ENCODE results near the gene MGAT2.
"Not testable (repeated sequence)": the region's sequence is repeated elsewhere in the genome, so short reads cannot be mapped to it uniquely, and the experiment has no call there.

MGAT2 gene

DNA sequence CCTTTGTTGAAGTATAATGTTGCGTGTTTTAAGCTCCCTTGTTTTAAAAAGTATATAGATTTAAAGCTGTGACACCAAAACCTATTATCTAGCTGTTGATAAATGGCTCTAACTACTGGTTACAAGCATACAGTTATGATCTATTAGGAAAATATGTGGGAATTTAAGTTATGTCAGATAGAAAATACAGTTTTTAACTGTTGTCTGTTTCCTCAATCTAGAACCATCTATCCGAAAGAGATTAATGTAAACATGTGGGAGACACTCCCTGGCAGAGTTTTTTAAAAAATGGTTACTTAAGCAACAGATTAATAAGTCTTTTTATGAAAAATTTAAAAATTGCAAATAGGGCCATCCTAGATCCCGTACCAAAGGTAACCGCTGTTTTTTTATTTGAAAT lies 8.3 kb upstream of the MGAT2 start:
- in situ Hi-C loops (cut with MboI; ENCODE audit: low sequenced_read_pairs): no loop called here

DNA sequence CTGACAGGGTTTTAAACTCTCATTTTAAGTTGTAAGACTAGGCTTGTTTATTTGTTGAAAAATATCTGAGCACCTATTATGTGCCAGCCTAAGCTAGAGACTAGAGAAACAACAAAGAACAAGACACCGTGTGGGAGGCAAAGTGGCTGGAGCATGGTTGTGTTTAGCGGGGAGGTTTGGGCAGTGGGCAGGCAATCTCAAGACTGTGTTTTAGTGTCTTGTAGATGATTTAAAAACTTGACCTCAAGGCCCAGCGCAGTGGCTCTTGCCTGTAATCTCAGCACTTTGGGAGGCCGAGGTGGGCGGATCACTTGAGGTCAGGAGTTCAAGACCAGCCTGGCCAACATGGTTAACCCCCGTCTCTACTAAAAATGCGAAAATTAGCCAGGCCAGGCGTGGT lies 7.9 kb upstream of the MGAT2 start:
- in situ Hi-C loops (cut with MboI; ENCODE audit: low sequenced_read_pairs): no loop called here

DNA sequence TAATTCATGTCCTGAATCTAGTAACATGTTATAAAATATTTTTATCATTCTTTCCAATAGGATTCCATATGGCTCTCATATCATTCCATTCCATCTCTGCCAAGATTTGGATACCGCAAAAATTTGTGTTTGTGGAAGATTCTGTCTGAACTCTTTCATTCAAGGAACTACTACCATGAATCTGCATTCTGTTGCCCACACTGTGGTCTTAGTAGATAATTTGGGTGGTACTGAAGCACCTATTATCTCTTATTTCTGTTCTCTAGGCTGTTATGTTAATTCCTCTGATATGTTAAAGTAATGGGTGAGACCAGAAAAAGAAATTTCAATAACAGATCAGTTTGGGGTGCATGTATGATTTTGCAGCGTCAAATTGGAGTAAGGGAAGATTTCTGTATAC lies 6.4 kb upstream of the MGAT2 start:
- in situ Hi-C loops (cut with MboI; ENCODE audit: low sequenced_read_pairs): no loop called here

DNA sequence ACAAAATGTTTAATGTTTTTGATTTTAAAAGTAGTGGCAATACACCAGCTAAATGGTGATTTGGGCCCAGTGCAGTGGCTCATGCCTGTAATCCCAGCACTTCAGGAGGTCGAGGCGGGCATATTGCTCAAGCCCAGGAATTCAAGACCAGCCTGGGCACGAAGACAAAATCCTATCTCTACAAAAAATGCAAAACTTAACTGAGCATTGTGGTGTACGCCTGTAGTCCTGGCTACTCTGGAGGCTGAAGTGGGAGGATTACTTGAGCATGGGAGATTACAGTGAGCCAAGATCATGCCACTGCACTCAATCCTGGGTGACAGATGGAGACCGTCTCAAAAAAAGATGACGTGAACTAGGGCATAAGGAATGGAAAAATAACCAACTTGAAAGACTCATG lies 4.8 kb upstream of the MGAT2 start:
- in situ Hi-C loops (cut with MboI; ENCODE audit: low sequenced_read_pairs): no loop called here

DNA sequence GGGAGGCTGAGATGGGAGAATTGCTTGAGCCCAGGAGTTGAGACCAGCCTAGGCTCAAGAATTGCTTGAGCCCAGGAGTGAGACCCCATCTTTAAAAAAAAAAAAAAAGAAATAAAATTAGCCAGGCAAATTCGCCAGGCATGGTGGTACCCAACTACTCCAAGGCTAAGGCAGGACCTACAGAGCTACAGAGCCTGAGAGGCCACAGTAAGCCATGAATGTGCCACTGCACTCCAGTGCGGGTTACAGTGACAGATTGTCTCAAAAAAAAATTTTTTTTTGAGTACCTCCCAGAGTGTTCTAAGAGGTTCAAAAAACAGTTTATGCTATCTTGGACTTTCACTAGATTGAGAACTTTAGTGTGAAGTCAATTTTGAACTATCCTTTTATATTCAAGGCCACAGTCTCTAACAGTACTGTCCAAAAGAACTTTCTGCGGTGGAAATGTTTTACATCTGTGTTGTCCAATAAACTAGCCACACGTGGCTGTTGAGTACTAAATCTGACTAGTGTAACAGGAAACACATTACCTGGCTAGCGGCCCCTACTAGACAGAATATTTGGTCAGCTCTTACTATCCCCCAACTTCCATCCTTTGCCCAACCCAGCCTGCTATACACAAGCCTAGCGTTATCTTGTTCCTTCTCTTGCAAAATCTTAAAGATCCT lies 2.6 kb upstream of the MGAT2 start:
- in situ Hi-C loops (cut with MboI; ENCODE audit: low sequenced_read_pairs): no loop called here

DNA sequence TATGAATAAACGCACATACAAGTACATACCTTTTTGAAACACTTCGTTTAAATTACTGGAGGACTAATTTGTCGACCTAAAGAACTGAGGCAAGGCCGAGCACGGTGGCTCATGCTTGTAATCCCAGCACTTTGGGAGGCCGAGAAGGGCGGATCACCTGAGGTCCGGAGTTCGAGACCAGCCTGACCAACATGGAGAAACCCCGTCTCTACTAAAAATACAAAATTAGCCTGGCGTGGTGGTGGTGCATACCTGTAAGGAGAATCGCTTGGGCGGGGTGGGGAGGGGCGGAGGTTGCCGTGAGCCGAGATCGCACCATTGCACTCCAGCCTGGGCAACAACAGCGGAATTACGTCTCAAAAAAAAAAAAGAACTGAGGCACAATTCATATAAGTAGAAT lies 1.3 kb upstream of the MGAT2 start:
- in situ Hi-C loops (cut with MboI; ENCODE audit: low sequenced_read_pairs): not testable (repeated sequence)

DNA sequence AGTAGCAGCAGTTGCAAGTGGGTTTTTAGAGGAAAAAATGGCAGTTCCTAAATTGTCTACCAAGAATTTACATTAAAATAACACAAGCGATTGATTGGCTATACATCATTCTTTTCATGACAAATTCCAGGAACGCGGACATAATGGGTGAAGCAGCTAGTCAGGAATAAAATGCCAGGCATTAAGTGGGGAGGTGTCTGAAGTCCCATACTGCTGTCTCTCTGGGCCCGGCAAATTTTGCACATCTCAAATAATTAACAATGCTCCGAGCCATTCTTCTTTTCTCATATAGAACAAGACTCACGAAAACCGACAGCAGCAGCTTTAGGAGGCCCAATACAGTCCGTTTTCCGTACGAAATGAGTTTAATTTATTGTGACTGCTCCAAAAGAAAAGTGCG lies 869 bp upstream of the MGAT2 start:
- in situ Hi-C loops (cut with MboI; ENCODE audit: low sequenced_read_pairs): no loop called here

DNA sequence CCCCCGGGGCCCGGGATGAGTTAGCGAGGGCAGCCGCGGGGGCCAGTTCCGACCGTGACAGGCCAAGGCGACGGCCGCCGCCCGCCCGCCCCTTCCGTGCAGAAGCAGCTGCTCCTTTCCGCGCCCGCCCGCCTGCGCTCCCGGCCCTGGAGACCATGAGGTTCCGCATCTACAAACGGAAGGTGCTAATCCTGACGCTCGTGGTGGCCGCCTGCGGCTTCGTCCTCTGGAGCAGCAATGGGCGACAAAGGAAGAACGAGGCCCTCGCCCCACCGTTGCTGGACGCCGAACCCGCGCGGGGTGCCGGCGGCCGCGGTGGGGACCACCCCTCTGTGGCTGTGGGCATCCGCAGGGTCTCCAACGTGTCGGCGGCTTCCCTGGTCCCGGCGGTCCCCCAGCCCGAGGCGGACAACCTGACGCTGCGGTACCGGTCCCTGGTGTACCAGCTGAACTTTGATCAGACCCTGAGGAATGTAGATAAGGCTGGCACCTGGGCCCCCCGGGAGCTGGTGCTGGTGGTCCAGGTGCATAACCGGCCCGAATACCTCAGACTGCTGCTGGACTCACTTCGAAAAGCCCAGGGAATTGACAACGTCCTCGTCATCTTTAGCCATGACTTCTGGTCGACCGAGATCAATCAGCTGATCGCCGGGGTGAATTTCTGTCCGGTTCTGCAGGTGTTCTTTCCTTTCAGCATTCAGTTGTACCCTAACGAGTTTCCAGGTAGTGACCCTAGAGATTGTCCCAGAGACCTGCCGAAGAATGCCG lies 699 bp downstream of the MGAT2 start:
- in situ Hi-C loops (cut with MboI; ENCODE audit: low sequenced_read_pairs): no loop called here

DNA sequence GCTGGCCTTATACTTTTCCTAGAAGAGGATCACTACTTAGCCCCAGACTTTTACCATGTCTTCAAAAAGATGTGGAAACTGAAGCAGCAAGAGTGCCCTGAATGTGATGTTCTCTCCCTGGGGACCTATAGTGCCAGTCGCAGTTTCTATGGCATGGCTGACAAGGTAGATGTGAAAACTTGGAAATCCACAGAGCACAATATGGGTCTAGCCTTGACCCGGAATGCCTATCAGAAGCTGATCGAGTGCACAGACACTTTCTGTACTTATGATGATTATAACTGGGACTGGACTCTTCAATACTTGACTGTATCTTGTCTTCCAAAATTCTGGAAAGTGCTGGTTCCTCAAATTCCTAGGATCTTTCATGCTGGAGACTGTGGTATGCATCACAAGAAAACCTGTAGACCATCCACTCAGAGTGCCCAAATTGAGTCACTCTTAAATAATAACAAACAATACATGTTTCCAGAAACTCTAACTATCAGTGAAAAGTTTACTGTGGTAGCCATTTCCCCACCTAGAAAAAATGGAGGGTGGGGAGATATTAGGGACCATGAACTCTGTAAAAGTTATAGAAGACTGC lies 1.5 kb downstream of the MGAT2 start:
- in situ Hi-C loops (cut with MboI; ENCODE audit: low sequenced_read_pairs): no loop called here

DNA sequence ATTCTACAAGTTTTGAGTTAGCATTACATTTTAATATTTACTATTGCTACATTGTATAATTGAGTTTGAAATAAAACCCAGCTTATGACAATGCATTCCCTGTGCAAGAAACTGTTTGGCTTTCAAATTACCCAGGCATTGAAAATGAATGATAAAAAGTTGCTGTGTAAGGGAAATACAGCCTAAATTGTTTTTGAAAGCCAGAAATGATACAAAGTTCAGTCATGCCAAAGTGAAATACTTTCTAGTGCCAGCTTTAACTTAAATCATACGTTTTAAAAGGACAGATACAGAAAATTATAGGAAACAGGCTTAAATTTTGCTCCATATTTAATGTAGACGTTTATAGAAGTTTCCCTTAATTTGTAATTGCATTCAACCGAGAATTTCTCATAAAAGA lies 2.8 kb downstream of the MGAT2 start:
- in situ Hi-C loops (cut with MboI; ENCODE audit: low sequenced_read_pairs): no loop called here

DNA sequence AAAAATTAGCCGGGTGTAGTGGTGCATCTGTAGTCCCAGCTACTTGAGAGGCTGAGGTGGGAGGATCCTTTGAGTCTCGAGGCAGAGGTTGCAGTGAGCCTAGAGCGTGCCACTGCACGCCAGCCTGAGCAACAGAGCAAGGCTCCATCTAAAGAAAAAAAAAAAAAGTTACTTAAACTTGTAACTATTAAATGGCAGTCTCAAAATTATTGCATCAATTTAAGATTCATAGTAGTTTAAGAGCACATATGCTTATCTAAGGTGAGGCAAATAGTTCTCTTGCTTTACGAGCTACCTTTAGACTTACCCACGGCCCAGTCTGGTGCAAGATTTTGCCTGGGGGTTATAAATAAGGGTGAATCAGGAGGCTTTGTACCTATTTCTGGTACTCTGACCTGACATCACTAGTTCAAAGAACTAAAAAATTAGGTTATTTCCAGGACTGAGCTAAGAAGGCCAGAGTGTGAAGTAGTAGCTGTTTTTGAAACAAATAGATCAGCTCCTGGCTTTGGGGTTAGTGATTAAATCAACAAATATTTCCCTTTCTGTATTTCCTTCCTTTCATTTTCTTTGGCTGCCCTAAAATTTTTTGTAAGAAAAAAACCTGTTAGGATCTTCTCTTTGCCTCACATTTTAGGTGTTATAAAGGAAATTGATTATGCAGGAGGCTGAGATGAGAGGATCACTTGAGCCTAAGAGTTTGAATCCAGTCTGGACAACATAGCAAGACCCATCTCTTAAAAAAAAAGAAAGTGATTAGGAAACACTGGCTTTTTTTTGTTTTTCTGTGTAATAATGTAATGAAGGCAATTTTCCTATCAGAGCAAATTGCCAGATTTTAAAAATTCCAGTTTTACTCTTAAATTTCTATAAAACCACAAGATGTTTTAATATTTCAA lies 3.6 kb downstream of the MGAT2 start:
- in situ Hi-C loops (cut with MboI; ENCODE audit: low sequenced_read_pairs): no loop called here

DNA sequence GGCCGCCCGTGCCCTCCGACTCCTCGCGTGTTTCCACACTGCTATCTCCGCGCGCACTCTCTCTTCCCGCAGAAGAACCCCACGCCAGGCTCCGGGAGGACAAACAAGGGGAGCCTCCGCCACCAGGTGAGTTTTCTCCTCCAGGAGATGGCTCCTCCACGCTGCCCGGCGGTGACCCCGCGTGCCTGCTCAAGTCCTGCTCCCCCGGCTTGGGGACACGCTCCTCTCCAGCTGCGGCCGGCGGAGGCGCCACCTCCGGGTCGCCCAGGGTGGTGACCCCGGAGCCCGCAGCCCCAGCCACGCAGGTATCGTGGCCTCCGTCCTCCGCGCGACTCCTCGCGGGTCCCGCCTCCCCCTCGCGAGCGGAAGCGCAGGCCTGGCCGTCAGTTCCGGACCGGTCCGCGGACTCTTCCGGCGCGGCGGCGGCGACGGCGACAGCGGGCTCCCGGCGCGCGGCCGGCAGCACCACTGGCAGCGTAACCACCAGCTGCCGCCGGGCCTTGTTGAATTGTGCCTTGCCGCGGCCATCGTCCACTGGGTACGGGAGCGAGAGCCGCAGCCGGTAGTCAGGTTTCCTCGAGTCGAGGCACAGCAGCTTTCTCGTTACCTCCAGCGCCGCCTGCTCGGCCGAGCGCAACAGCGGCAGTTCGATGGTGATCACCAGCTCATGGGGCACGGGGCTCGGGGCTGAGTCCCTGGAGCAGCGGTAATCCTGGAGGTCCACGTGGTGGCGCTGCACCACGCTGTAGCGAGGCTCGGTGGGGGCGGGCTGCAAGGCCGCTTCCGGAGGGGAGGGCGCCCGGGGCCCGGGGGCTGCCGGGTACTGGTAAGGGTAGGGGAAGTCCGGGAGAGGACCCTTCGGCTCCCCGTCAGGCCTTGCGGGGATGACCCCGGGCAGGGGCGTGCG lies 13.3 kb downstream of the MGAT2 start:
- in situ Hi-C loops (cut with MboI; ENCODE audit: low sequenced_read_pairs): no loop called here

DNA sequence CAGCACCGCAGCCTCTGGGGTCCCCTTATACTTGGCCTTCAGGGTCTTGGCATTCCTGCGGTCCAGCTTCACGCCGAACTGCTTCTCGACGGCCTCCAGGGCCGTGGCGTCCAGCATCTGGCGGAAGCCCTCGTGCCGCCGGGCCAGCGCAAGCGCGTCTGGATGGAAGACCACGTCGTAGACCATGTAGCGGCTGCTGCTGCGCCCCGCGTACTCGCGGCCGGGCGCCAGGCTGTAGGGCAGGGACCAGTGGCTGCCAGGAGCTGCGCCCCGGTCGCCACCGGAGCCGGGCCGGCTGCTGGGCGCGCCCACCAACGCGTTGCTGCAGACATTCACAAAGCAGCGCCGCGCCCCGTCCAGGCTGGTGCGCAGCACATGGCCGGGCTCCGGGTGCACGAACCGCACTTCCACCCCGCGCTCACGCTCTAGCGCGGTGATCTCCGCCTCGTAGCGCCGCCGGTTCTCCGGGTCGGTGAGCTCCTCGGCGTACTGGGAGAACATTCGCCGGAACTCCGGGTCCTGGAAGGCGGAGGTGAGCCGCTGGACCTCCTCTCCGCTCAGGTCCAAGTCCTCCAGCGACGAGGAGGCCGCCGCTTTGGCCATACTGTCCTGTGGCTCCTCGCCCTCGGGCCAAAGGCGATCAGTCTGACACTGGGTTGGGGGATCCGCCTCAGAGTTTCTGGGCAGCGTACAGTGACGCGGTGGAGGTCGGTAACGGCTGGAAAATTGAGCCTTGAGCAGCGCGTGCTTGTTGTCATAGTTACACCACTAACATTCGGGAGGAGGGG lies 14.1 kb downstream of the MGAT2 start, which contains the start of gene DNAAF2:
Gene DNAAF2, minus strand, starts transcription at position 698 of the 788 bp plus-strand sequence. Its CDS starts 95 bp downstream, at position 603.
- in situ Hi-C loops (cut with MboI; ENCODE audit: low sequenced_read_pairs): no loop called here

DNA sequence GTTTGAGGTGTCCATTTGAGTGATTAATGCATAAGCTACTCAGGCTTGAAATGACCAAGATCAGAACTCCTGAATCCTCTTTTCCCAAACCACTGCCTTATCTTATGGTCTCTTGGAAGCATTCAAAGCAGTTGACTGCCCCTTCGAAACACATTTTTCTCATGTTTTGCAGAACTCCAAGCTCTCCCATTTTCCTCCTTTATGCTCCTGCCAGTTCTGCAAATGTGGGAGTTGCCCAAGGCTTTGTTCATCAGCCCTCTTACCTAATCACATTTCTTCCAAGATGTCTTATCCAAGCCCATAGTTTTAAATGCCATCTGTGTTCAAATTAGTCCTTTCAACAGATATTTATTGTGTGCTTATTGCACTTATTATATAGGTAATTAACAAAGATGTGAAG lies 16.3 kb downstream of the MGAT2 start:
- in situ Hi-C loops (cut with MboI; ENCODE audit: low sequenced_read_pairs): no loop called here

DNA sequence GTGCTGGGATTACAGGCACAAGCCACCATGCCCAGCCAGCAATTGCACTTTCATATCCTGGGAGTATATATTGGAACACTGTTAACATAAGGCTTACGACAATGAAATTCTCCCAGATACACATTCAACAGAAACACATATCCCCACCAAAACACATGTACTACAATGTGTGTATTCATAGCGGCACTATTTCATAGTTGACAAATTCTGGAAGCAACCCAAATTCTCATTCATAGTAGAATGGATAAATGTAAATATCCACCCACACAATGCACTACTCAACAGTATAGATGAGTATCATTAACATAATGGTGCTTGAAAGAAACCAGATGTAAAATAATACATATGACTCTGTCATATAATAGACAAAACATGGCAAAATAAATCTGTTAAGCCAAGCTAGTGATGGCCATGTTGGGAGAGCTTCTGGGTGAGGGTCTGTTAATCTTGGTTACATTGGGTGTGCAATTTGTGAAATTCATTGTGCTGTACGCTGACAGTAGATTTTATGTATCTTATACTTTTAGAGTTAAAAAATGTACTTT lies 17.0 kb downstream of the MGAT2 start:
- in situ Hi-C loops (cut with MboI; ENCODE audit: low sequenced_read_pairs): no loop called here

DNA sequence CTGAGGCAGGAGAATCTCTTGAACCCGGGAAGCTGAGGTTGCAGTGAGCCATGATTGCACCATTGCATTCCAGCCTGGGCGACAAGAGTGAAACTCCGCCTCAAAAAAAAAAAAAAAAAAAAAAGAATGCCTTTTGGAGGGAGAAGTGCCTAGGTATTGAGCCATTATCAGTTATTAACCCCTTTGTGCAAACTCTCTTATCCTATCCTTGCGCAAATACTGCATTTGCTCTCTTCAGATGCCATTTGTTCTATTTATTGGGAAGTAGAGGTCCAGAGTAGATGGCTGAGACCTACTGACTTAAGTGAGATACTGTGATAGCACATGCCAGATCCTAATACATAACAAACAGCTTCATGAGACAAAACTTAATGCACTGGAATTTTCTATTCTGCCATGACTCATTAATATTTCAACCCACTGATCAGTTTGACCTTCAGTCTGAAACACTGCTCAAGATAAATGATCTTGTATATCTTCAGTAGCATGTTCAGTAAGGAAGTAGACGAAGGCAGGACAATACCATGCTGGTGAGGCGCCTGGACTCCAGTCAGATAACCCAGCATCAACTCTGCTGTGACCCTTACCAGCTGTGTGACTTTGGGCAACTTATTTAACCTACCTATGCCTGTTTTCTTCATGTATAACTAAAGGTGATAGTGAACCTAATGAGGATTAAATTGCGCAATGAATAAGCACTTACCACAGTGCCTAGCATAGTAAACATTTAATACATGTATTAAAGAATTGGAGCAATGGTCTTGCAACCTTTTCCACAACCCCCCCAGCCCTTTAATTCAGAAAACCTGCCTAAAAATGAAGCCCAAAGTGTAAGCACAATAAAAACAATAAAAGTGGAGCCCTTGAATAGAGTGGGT lies 20.2 kb downstream of the MGAT2 start:
- in situ Hi-C loops (cut with MboI; ENCODE audit: low sequenced_read_pairs): no loop called here

DNA sequence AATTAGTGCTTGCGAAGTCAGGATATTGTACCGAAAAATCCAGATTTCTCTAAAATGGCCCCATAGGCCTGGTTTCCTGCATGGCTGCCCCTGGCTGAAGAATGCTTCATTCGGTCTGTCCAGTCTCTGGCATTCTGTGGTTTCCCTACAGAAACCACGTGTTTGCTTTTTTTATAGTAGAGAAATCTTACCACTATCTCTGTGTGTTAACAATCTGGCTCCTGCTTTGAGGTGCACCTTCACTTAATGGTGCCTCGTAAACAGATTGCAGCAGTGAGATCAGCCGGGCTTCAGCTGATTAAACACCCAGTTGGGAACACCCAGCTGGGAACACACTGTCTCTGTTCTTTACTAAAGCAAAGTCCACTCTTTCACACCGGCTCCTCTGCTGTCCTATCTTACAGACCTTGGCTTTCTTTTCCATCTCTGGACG lies 21.1 kb downstream of the MGAT2 start:
- in situ Hi-C loops (cut with MboI; ENCODE audit: low sequenced_read_pairs): no loop called here

DNA sequence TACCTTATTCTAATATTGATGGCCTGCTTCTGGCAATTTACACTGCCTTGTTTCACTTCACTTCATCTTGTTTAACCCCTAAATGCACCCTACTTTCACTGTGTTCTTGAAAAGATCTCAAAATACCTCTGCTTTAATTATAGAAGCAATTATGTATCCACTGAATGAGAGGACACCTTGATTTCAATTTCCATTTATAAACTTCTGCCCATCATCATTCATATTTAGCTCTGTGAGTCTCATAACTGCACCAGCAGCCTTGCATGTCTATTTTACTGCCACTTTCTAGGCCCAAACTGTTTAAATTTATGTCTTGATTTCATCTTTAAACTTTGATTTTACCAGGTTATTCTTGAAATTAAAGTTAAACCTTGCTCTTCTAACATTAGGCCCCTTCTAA lies 21.6 kb downstream of the MGAT2 start:
- in situ Hi-C loops (cut with MboI; ENCODE audit: low sequenced_read_pairs): no loop called here

Measured in hTERT RPE-1 (cell line).